Measurements from ENCODE around the gene FHOD3.

The FHOD3 gene

DNA sequence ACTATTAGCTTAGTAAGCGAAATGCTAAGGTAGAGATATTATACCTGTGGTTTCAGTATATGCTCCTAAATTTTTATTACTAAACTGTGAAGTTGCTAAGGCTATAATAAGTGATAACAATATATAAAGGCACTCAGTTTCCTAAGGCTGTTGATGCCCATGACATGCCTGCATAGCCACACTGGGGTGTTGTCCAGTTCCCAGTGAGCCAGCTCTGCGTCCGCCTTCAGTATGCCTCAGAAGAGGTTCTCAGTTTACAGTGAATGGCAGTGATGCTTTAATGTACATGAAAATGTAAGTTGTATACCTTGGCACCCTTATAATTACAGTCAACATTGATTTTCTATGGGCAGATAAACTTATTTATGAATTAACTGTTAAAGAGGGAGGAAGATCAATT lies 7.2 kb downstream of the FHOD3 start:
- TF ChIP-seq, protein P1, sequence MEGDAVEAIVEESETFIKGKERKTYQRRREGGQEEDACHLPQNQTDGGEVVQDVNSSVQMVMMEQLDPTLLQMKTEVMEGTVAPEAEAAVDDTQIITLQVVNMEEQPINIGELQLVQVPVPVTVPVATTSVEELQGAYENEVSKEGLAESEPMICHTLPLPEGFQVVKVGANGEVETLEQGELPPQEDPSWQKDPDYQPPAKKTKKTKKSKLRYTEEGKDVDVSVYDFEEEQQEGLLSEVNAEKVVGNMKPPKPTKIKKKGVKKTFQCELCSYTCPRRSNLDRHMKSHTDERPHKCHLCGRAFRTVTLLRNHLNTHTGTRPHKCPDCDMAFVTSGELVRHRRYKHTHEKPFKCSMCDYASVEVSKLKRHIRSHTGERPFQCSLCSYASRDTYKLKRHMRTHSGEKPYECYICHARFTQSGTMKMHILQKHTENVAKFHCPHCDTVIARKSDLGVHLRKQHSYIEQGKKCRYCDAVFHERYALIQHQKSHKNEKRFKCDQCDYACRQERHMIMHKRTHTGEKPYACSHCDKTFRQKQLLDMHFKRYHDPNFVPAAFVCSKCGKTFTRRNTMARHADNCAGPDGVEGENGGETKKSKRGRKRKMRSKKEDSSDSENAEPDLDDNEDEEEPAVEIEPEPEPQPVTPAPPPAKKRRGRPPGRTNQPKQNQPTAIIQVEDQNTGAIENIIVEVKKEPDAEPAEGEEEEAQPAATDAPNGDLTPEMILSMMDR (IDR thresholded peaks at IDR 0.05; ENCODE audit: extremely low read depth, insufficient read depth, missing control alignments): no peak
- in situ Hi-C loops (cut with MboI; ENCODE audit: low pct_unique_long_range_greater_than_20kb, low sequenced_read_pairs, unreplicated experiment): no loop called here
- no peak for DNase-seq (ENCODE audit: low spot score)

DNA sequence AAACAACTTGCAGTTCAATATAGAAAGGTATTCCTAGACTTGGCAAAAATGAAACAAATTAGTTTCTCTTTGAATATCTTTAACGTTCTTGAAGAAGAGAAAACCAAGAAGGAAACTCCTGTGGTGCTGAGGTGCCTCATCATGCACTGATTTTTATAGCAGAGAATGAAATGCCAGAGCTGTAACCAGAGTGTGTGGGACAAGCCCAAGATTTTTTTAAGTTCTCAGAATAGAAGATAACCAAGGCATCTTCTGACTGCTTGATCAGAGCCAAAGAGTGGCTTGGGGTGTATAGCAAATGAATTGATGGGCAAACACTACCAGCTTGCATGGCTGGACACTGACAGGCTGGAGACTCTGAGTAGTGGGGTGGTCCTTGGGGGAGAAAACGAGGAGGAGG lies 7.9 kb downstream of the FHOD3 start:
- in situ Hi-C loops (cut with MboI; ENCODE audit: low pct_unique_long_range_greater_than_20kb, low sequenced_read_pairs, unreplicated experiment): no loop called here
- no peak for DNase-seq (ENCODE audit: low spot score)
- TF ChIP-seq, protein P1 (IDR thresholded peaks at IDR 0.05; ENCODE audit: extremely low read depth, insufficient read depth, missing control alignments): no peak

DNA sequence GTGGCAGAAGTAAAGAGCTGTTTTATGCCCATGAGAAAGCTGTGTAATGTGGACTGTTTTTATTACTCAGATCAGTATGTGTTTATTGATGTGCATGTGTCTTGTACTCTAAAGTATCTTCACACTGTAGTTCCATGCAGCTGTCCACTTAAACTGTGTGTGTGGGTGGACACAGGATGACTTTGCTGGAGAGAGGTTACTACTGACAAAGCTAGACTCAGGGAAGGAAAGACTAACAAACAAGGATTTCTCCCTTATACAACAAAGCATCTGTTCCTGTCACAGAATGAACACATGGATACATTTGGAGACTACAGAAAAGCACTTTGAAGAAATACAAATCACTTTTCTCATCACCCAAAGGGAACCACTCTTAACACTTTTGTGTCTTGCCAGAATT lies 10.0 kb downstream of the FHOD3 start:
- TF ChIP-seq, protein P1 (IDR thresholded peaks at IDR 0.05; ENCODE audit: extremely low read depth, insufficient read depth, missing control alignments): no peak
- no peak for DNase-seq (ENCODE audit: low spot score)
- in situ Hi-C loops (cut with MboI; ENCODE audit: low pct_unique_long_range_greater_than_20kb, low sequenced_read_pairs, unreplicated experiment): no loop called here

DNA sequence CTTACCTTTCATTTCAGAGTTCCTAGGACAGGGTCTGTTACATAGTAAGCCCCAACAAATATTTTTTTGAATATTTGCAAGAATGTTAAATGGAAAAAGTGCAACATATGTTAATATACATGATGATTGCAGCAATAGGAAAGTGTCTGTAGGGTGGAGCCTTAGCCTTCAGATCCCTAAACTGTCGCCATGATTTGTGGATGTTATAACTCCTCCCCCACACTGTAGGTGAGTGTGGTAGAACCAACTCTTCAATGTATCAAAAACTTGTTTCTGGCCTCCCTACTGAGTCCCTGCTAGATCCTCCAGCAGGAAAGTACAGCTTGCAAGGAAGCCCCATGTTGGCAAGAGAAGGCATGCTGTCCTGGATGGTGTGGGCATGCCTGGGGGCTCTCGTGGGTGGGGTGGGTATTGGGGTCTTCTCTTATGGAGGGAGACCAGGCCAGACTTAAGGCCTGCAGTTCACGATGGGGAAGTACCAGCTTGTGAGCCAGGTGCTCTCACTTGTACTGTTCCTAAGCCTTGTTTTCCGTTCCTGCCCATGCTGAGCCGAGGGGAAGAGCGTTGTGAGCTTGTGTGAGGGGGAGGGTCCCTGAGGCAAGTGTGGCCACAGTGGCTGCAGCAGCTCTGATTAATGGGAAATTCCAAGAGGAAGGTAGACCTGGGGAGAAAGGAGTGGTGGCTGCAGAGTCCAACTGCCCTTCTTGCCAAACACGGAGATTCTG lies 11.4 kb downstream of the FHOD3 start:
- in situ Hi-C loops (cut with MboI; ENCODE audit: low pct_unique_long_range_greater_than_20kb, low sequenced_read_pairs, unreplicated experiment): no loop called here
- DNase-seq (ENCODE audit: low spot score): no peak
- TF ChIP-seq, protein P1 (IDR thresholded peaks at IDR 0.05; ENCODE audit: extremely low read depth, insufficient read depth, missing control alignments): no peak

DNA sequence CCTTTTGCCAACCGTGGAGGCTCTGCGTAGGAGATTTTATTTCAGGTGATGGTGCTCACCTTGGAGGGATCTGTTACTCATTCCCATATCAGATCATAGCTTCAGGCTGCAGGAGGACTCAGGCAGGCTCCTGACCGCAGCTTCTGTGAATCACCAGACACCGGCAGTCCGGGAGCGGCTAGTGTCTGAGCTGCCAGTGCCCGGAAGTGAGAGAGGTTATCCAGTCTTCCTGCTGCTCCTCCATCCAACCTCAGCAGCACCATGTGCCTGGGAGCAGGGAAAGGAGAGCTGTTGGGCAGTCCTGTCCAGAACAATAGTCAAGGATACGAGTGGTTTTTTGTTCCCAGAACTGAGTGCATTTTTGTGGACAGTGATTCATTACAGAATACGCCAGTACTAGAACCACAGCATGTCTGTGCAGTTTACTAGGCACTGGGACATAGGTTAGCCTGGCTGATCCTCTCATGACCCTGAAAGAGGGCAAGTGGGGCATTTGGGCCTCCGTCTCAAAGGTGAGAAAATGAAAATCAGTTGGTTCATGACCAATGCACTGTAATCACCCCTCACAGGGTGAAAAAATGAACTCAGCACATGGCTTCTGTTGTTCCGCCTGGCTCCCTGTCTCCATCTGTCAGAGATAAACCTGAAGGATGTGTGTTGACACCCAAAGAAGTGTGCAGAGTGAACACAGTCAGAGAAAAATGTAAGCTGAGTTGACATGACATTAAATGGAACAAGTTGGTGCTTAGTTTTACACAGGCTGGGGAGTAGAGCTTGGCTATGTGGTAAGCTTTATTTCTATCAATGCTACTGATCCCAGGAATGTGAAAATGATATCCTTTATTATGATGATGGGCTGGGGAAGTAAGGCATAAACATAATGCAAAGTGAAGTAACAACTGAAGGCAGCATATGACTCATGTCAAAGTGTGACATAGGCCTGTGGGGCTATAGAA lies 12.2 kb downstream of the FHOD3 start:
- TF ChIP-seq, protein P1 (IDR thresholded peaks at IDR 0.05; ENCODE audit: extremely low read depth, insufficient read depth, missing control alignments): no peak
- in situ Hi-C loops (cut with MboI; ENCODE audit: low pct_unique_long_range_greater_than_20kb, low sequenced_read_pairs, unreplicated experiment): no loop called here
- no peak for DNase-seq (ENCODE audit: low spot score)

DNA sequence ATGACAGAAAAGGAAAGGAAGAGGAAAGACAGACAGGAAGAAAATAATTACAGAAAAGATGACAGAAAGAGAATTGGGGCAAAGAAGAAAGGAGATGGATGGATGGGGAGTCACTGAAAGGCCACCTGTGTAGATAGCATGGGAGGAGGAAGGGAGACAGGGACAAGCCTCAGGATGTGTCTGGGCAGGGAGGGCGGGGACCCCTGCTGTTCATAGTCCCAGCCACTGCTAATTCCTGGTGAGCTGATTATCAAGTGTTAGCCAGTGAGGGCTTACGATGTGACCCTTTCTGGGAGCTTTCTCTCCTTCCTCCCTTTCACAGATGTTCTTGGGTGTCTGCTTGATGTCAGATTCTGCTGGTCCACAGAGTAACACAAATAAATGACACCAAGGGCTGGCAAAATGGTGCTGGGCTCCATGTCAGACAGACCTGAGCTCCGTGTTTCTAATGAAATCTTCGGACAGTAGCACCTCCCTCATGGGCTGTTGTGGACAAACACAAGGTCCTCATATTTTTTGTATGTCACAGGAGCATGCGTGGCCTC lies 13.6 kb downstream of the FHOD3 start:
- TF ChIP-seq, protein P1 (IDR thresholded peaks at IDR 0.05; ENCODE audit: extremely low read depth, insufficient read depth, missing control alignments): no peak
- no peak for DNase-seq (ENCODE audit: low spot score)
- in situ Hi-C loops (cut with MboI; ENCODE audit: low pct_unique_long_range_greater_than_20kb, low sequenced_read_pairs, unreplicated experiment): no loop called here
